GM23248 (cell line): ENCODE results near the gene NTN5.

Experiments
- EZH2 ChIP-seq: fragments of 200-600 bp; sonication (generic); IDR thresholded peaks from 2 replicates; pipeline ENCODE4 v1.6.1; 2018; ENCODE audit warnings: antibody characterized with exemption, mild to moderate bottlenecking; ENCODE audit not compliant: insufficient read depth, poor library complexity, severe bottlenecking
- EZH2phosphoT487 ChIP-seq: fragments of 200-600 bp; sonication (generic); IDR thresholded peaks from 2 replicates; pipeline ENCODE4 v1.6.1; 2018; ENCODE audit warnings: antibody characterized with exemption, moderate library complexity, mild to moderate bottlenecking, low read depth; ENCODE audit not compliant: insufficient read depth

GRCh38 chr19:48670699-48671445 lies 1.9 kb downstream of the NTN5 start:
- TF ChIP-seq EZH2 = no peak
- TF ChIP-seq EZH2phosphoT487 = no peak
